Adrenal gland (tissue), 5 donors: ENCODE results near the gene ANO7.

Source experiments
- POLR2A ChIP-seq, 2 donors: fragments of 450-650 bp; IDR thresholded peaks; one replicate each; pipeline ENCODE4 v1.6.1; 2017; ENCODE audit warnings: antibody characterized with exemption in 2 of 2, mild to moderate bottlenecking in 2 of 2, moderate library complexity in 1 of 2
- TF ChIP-seq, protein P1 (sequence below), 6 experiments: fragments of 450-650 bp in 4 of 6; fragments of 200-600 bp in 2 of 6; sonication (generic) in 1 of 6; IDR thresholded peaks; 1 replicate in 5 of 6; 2 replicates in 1 of 6; pipeline versions ENCODE4 v1.5.1 to v1.8.0; 2016 to 2021; ENCODE audit warnings: antibody characterized with exemption in 6 of 6, mild to moderate bottlenecking in 2 of 6, moderate library complexity in 1 of 6
- donor health status: DM: no; HTN: no; CAD: no.

DNA sequence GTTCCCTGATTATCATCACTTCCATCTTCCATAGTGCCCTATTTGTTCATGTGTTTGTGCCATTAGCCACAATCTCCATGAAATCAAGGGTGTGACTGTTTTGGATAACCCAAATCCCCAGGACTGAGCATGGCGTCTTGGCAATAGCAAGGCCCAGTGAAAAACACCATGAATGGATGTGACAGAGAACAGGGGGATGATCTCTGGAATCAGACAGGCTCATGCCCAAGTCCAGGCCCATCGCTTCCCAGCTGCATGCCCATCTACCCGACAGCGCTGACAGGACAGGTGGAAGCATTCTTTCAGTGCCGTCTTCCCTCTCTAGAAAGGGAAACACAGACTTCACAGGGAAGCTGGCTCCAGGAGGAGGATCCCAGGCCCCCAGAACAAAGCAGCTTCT, 77.0 kb downstream of the ANO7 start:
- TF ChIP-seq POLR2A (IDR thresholded peaks at IDR 0.05) = no peak
- TF ChIP-seq, protein P1, sequence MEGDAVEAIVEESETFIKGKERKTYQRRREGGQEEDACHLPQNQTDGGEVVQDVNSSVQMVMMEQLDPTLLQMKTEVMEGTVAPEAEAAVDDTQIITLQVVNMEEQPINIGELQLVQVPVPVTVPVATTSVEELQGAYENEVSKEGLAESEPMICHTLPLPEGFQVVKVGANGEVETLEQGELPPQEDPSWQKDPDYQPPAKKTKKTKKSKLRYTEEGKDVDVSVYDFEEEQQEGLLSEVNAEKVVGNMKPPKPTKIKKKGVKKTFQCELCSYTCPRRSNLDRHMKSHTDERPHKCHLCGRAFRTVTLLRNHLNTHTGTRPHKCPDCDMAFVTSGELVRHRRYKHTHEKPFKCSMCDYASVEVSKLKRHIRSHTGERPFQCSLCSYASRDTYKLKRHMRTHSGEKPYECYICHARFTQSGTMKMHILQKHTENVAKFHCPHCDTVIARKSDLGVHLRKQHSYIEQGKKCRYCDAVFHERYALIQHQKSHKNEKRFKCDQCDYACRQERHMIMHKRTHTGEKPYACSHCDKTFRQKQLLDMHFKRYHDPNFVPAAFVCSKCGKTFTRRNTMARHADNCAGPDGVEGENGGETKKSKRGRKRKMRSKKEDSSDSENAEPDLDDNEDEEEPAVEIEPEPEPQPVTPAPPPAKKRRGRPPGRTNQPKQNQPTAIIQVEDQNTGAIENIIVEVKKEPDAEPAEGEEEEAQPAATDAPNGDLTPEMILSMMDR (IDR thresholded peaks at IDR 0.05) = no peak
